Peyer's patch (tissue), 4 donors: ENCODE data around the gene CEBPB. TPM values are rescaled to one million over a fixed set of nuclear protein-coding genes. Genes with fewer than 3 reads are reported as not detected.
"Not testable (repeated sequence)": the region's sequence is repeated elsewhere in the genome, so short reads cannot be mapped to it uniquely, and the experiment has no call there.

Experiments used
- DNase-seq, 3 donors: peaks; one replicate each; pipeline ENCODE4 v3.0.0-alpha.2; 2017 to 2019
- H3K27ac ChIP-seq, 4 donors: fragments of 200-600 bp; sonication (generic); one replicate each; pipeline ENCODE4 v1.5.1; 2016 to 2019
- H3K27me3 ChIP-seq, 2 donors: fragments of 200-600 bp; sonication (generic); one replicate each; pipeline ENCODE4 v1.5.1; 2019
- H3K36me3 ChIP-seq, 3 donors: fragments of 200-600 bp; sonication (generic); one replicate each; pipeline ENCODE4 v1.5.1; 2016 to 2019
- H3K4me1 ChIP-seq, 4 donors: fragments of 200-600 bp; sonication (generic); one replicate each; pipeline ENCODE4 v1.5.1; 2016 to 2019
- H3K4me3 ChIP-seq, 4 donors: fragments of 200-600 bp; sonication (generic); 1 replicate in 3 of 4; 2 replicates in 1 of 4; pipeline ENCODE4 v1.5.1; 2016 to 2019; ENCODE audit warnings: mild to moderate bottlenecking in 1 of 4
- H3K9me3 ChIP-seq, 4 donors: fragments of 200-600 bp; sonication (generic); one replicate each; pipeline ENCODE4 v1.5.1; 2016 to 2019; ENCODE audit warnings: mild to moderate bottlenecking in 1 of 4
- POLR2A ChIP-seq, 2 donors: fragments of 450-650 bp; IDR thresholded peaks; one replicate each; pipeline ENCODE4 v1.5.1; 2017; ENCODE audit warnings: antibody characterized with exemption in 2 of 2, mild to moderate bottlenecking in 2 of 2, moderate library complexity in 2 of 2
- total RNA-seq, 4 donors: library from RNA; depleted of rRNA; stranded (reverse); fragments of >200 nt; gene quantifications; one replicate each; pipeline ENCODE4 v1.1.0, GENCODE V29; 2016
- TF ChIP-seq, protein P1 (sequence below), 6 experiments: fragments of 450-650 bp in 4 of 6; fragments of 200-600 bp in 2 of 6; sonication (generic) in 1 of 6; IDR thresholded peaks; one replicate each; pipeline ENCODE4 v1.5.1; 2017 to 2019; ENCODE audit warnings: antibody characterized with exemption in 6 of 6, mild to moderate bottlenecking in 3 of 6, moderate library complexity in 1 of 6

Gene CEBPB
- total RNA-seq, 4 donors from 2014 or later, result 13.8 to 41.3 (median 27.8) TPM

DNA sequence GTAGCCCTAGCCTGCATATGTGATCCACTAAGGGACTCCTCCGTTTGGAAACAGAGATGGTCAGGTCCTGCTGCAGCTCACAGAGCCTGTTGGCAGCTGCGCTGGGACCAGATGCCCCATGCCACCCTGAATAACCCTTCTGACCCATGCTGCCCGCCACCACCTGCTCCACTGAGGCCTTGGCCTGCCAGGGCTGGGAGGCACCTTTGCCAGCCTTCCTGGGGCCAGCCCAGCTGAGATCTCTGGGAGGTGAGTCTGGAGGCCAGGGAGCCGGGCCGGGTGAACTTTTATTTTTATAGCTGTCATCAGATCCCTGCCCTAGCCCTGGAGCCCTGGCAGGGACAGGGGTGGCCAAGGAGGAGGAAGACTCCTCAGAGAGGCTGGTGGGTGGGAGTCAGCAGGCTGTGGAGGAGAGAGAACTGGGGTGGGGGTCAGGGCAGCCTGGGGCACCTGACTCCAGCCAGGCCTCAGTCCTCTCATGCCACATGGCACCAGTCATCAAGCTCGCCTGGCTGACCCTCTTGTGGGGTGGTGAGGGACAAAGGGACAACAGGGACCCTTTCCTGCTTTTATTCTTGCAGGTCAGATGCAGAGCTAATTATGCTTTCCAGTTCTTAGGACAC, 10.0 kb downstream of the CEBPB start:
- Histone ChIP-seq H3K4me1 (no peaks in the 10 kb centered on the region), H3K27ac (no peak overlapping the region), H3K4me3 (no peak overlapping the region), H3K36me3 (no peaks in the 10 kb centered on the region), H3K27me3 (no peaks in the 10 kb centered on the region), H3K9me3 (no peaks in the 10 kb centered on the region)
- no peak for DNase-seq
- TF ChIP-seq POLR2A (IDR thresholded peaks at IDR 0.05), result no peak
- TF ChIP-seq, protein P1, sequence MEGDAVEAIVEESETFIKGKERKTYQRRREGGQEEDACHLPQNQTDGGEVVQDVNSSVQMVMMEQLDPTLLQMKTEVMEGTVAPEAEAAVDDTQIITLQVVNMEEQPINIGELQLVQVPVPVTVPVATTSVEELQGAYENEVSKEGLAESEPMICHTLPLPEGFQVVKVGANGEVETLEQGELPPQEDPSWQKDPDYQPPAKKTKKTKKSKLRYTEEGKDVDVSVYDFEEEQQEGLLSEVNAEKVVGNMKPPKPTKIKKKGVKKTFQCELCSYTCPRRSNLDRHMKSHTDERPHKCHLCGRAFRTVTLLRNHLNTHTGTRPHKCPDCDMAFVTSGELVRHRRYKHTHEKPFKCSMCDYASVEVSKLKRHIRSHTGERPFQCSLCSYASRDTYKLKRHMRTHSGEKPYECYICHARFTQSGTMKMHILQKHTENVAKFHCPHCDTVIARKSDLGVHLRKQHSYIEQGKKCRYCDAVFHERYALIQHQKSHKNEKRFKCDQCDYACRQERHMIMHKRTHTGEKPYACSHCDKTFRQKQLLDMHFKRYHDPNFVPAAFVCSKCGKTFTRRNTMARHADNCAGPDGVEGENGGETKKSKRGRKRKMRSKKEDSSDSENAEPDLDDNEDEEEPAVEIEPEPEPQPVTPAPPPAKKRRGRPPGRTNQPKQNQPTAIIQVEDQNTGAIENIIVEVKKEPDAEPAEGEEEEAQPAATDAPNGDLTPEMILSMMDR (IDR thresholded peaks at IDR 0.05), result no peak

DNA sequence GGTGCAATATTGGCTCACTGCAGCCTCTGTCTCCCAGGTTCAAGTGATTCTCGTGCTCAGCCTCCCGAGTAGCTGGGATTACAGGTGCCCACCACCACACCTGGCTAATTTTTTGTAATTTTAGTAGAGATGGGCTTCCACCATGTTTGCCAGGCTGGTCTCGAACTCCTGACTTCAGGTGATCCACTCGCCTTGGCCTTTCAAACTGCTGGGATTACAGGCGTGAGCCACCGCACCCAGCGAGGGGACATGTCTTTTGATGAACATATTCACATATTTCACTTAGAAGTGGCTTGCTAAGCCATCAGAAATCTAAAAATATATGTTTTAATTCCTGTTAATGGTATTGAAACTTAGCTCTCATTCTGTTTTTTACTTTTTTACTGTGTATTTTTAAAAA, 11.1 kb downstream of the CEBPB start:
- H3K27ac ChIP-seq, DNase-seq, H3K27me3 ChIP-seq, H3K9me3 ChIP-seq, H3K4me3 ChIP-seq, H3K36me3 ChIP-seq, H3K4me1 ChIP-seq: not testable (repeated sequence)

DNA sequence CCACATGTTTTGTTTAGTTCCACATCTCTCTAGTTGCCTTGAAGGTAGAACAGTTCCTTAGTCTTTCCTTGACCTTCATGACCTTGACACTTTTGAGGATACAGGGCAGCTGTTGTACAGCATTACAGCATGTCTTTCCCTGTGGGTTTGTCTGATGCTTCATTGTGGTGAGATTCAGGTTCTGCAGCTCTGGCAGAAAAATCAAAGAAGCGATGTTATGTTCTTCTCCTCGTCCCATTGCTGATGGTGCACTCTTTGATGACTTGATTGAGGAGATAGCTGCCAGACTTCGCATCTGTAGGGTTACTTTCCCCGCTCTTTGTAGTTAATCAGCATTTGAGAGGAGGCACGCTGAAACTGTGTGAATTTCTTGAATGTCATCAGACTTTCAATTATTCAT, 12.0 kb downstream of the CEBPB start:
- no peaks in the 10 kb centered on the region for H3K4me1 ChIP-seq
- no peaks in the 10 kb centered on the region for H3K9me3 ChIP-seq
- no peaks in the 10 kb centered on the region for H3K27me3 ChIP-seq
- no peaks in the 10 kb centered on the region for H3K36me3 ChIP-seq
- no peak overlapping the region for H3K4me3 ChIP-seq
- TF ChIP-seq, protein P1 (IDR thresholded peaks at IDR 0.05), result no peak
- no peak for TF ChIP-seq POLR2A (IDR thresholded peaks at IDR 0.05)
- DNase-seq, result peak in 1 of 3 donors; percentile 38
- H3K27ac ChIP-seq, result no peak overlapping the region

DNA sequence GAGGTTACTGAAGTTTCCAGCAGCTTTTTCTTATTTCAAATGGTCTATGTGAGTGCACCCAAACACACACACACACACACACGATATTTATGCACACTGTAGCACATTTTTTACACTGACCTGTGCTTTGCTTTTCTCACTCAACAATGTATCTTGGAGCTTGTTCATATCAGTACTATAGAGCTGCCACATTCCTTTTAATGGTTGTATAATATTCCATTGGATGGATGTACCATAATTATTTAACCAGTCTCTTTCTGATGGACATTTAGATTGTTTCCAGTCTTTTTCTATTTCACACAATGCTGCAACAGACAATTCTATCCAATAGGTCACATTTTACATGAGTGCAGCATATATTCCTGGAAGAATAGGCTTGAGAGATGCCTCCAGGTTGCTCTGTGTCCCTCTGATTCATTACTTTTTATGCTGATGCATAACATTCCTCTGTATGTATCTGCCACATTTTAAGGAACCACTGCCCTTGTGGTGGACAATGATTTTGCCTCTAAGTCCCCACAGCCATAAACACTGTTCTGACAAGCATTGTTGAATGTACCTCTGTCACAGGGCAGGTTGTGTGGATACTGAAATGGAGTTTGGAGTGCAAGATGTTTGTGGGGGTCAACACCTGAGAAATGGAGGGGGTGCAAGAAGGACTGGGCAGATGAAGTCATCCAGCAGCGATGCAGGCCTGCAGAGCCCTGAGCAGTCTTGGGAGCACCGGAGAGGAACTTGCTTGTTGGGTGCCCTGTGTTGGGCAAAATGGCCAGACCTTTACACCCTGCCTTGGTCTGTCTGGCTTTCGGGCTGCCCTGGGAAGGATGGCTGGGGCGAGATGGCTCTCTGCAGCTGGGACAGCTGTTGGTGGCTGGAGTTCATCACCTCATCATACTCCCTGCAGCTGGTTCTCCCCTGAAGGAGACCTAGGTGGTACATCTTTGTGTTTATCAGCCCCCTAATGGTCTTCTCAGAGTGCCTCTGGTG, 13.6 kb downstream of the CEBPB start:
- Histone ChIP-seq H3K27ac (no peak overlapping the region), H3K36me3 (no peaks in the 10 kb centered on the region), H3K9me3 (no peaks in the 10 kb centered on the region), H3K4me3 (no peak overlapping the region), H3K27me3 (no peaks in the 10 kb centered on the region), H3K4me1 (no peaks in the 10 kb centered on the region)
- TF ChIP-seq POLR2A (IDR thresholded peaks at IDR 0.05), result no peak
- TF ChIP-seq, protein P1 (IDR thresholded peaks at IDR 0.05), result no peak
- DNase-seq, result no peak

DNA sequence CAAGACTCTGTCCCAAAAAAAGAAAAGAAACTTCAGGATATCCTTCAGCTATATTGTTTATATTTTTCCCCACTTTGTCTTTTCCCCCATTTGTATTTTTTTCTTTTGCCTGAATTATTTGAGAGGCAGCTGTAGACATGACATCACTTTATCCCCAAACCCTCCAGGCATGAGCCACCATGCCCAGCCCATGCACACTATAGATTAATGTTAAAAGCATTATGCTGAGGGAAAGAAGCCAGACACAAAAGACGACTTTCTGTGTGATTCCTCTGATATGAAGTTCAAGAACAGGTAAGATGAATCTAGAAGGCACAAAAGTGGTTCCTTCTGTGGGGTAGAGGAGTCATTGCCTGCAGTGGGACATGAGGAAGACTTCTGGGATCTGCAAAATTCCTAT, 16.4 kb downstream of the CEBPB start:
- Histone ChIP-seq H3K36me3 (no peaks in the 10 kb centered on the region), H3K27me3 (no peaks in the 10 kb centered on the region), H3K4me3 (no peak overlapping the region), H3K4me1 (no peaks in the 10 kb centered on the region), H3K27ac (no peak overlapping the region), H3K9me3 (no peaks in the 10 kb centered on the region)
- DNase-seq, result no peak
- TF ChIP-seq POLR2A (IDR thresholded peaks at IDR 0.05), result no peak
- TF ChIP-seq, protein P1 (IDR thresholded peaks at IDR 0.05), result no peak

DNA sequence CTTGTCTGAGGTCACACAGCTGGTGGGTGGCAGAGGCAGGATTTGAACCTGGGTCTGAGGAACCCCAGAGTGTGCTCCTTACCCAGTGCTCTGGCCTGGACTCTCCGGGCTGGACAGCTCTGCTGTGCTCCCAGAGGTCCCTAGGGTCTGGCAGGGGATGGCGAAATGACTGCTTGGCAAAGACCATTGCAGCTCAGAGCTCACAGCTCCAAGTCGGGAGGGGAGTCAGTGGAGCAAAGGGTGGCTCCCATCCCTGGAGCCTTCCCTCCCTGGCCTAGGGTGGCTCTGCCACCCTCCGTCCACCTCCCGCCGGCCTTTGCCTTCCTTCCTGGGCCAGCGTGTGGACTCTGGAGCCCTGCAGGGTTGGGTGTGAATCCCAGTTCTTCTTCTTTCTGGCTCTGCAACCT, 17.5 kb downstream of the CEBPB start:
- H3K4me3 ChIP-seq, result no peak overlapping the region
- no peaks in the 10 kb centered on the region for H3K9me3 ChIP-seq
- TF ChIP-seq, protein P1 (IDR thresholded peaks at IDR 0.05), result no peak
- no peak for TF ChIP-seq POLR2A (IDR thresholded peaks at IDR 0.05)
- no peak for DNase-seq
- H3K4me1 ChIP-seq, result no peaks in the 10 kb centered on the region
- H3K27ac ChIP-seq, result no peak overlapping the region
- no peaks in the 10 kb centered on the region for H3K27me3 ChIP-seq
- H3K36me3 ChIP-seq, result no peaks in the 10 kb centered on the region

DNA sequence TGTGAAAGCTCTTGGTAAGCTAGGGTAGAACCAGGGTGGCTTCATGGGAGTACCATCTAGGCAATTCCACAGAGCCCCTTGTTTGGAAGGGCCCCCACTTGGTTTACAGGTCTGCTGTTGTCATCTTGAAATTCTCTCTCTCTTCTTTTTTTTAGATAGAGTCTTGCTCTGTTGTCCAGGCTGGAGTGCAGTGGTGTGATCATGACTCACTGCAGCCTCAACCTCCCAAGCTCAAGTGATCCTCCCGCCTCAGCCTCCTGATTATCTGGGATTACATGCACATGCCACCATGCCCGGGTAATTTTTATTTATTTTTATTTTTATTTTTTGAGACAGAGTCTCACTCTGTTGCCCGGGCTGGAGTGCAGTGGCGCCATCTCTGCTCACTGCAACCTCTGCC, 18.2 kb downstream of the CEBPB start:
- H3K27ac ChIP-seq, DNase-seq: not testable (repeated sequence)

More for the DNA sequence above, 18.2 kb downstream of the CEBPB start:
- H3K27me3 ChIP-seq, H3K36me3 ChIP-seq, H3K4me3 ChIP-seq, H3K9me3 ChIP-seq, H3K4me1 ChIP-seq: not testable (repeated sequence)
